Heart right ventricle (tissue), 16 donors: ENCODE results near the gene FAM89A. TPM values are rescaled to one million over a fixed set of nuclear protein-coding genes. Genes with fewer than 3 reads are reported as not detected.

Experiments
- ATAC-seq, 8 donors: fragments of 200-7000 bp; cut with Tn5 transposase; one replicate each; pipeline ENCODE4 v1.9.1; 2020; ENCODE audit warnings: mild to moderate bottlenecking in 8 of 8, moderate library complexity in 8 of 8, moderate number of reproducible peaks in 1 of 8
- DNase-seq, 2 donors: peaks; one replicate each; pipeline ENCODE4 v3.0.0-alpha.2; 2020
- H3K27ac ChIP-seq, 10 donors: fragments of 200-600 bp; sonication (generic) in 2 of 10; one replicate each; pipeline versions ENCODE4 v1.5.0 to v1.8.0; 2020 to 2022; ENCODE audit warnings: mild to moderate bottlenecking in 3 of 10
- H3K27me3 ChIP-seq, 7 donors: fragments of 200-600 bp; one replicate each; pipeline ENCODE4 v1.8.0; 2021 to 2022; ENCODE audit warnings: mild to moderate bottlenecking in 2 of 7
- H3K36me3 ChIP-seq, 9 donors: fragments of 200-600 bp; sonication (generic) in 1 of 9; one replicate each; pipeline versions ENCODE4 v1.5.0 to v1.8.0; 2020 to 2022; ENCODE audit warnings: mild to moderate bottlenecking in 2 of 9
- H3K4me1 ChIP-seq, 9 donors: fragments of 200-600 bp; sonication (generic) in 1 of 9; one replicate each; pipeline versions ENCODE4 v1.5.0 to v1.8.0; 2020 to 2022; ENCODE audit warnings: mild to moderate bottlenecking in 4 of 9
- H3K4me3 ChIP-seq, 10 donors: fragments of 200-600 bp; sonication (generic) in 2 of 10; one replicate each; pipeline versions ENCODE4 v1.5.0 to v1.8.0; 2020 to 2022; ENCODE audit warnings: mild to moderate bottlenecking in 7 of 10, moderate library complexity in 2 of 10
- H3K9me3 ChIP-seq, 11 donors: fragments of 200-600 bp in 10 of 11; sonication (generic) in 2 of 11; one replicate each; pipeline versions ENCODE4 v1.5.0 to v1.8.0; 2013 to 2022; ENCODE audit warnings: mild to moderate bottlenecking in 2 of 11, control low read depth in 1 of 11, moderate library complexity in 1 of 11
- CTCF ChIP-seq, 9 donors: fragments of 200-600 bp; sonication (generic) in 2 of 9; IDR thresholded peaks; one replicate each; pipeline versions ENCODE4 v1.5.0 to v1.8.0; 2021 to 2022; ENCODE audit warnings: antibody characterized with exemption in 9 of 9, mild to moderate bottlenecking in 5 of 9, moderate library complexity in 1 of 9
- WGBS, 2 donors: extraction: QIAGEN DNeasy Blood & Tissue Kit; methylation state at CpG; one replicate each; pipeline ENCODE4 v1.1.7; 2013; ENCODE audit warnings: inconsistent platforms in 1 of 2; 5-methylcytosine and 5-hydroxymethylcytosine counted together
- intact Hi-C, 10 donors: fragments of 100-400 bp; cut with DNase I; formaldehyde crosslinking; loops; one replicate each; pipeline versions ENCODE4 v1.11.1 to v1.14.2; 2022
- polyA plus RNA-seq, 2 donors: library from polyadenylated mRNA; stranded (reverse); fragments of 200-250 nt; gene quantifications; one replicate each; pipeline ENCODE4 v1.2.3, GENCODE V29; 2013
- total RNA-seq, 10 donors: library from RNA; stranded (reverse); fragmentation: NEBNext Ultra II Directional in 3 of 10; extraction: Animal tissue kit (Norgen Biotek cat#: 25700) in 3 of 10; gene quantifications; one replicate each; pipeline versions ENCODE4 v1.2.1 to v1.2.4, GENCODE V29; 2021 to 2023
- donor health status: Arrhythmogenic right ventricular cardiomyopathy.
- donor health status: ischemic (EF 13 %, LVEDD 7.1; RV severe dilation, severe dysfunction).
- donor health status: healthy with polysubstance abuse.
- donor health status: DM: no; HTN: yes; CAD: no.
- donor health status: DM: no; HTN: no; CAD: no.
- donor health status: ischemic (EF 25% LVEDD 6.9; RV normal size, moderate dysfunction).
- donor health status: ischemic (EF 25% LVEDD 5.7; RV mildly dilated, moderate dysfunction).
- donor health status: healthy.
- donor health status: DM: yes; HTN: yes; CAD: no.
- donor health status: Ischemic cardiomyopathy.
- donor health status: ischemic (EF 35%, LVEDD 5.7; RV mildly dilated, moderate dysfunction).
- donor health status: nonischemic (EF 11% LVEDD 7.7; RV severe dilation, severe dysfunction).
- donor health status: DM: yes; HTN: yes; CAD: no.
- donor health status: PGD.
- donor health status: ischemic (EF 29% LVEDD 5.4; RV normal size, mild dysfunction).
- donor health status: nonischemic (EF 23%, LVEDD 6.1; RV moderate dilation, normal function).

The FAM89A gene
- total and polyA plus RNA-seq, 12 donors, result 4.1 to 14.3 (median 5.3) TPM

- ATAC-seq (no peak), DNase-seq (no peak)
- Histone ChIP-seq H3K36me3 (no peaks in the 10 kb centered on the region), H3K9me3 (no peaks in the 10 kb centered on the region), H3K27me3 (peaks cover 0 to 6% (median 0%) of the 10 kb centered on the region in 7 donors), H3K4me1 (peaks cover 0 to 47% (median 8%) of the 10 kb centered on the region in 9 donors), H3K4me3 (no peak overlapping the region), H3K27ac (no peak overlapping the region)
- TF ChIP-seq CTCF (IDR thresholded peaks at IDR 0.05), result no peak
- 76 to 82% methylated on average over 6 of the region's 6 CpGs for WGBS, 2 donors
- intact Hi-C loops, result no loop called here
Measured at GRCh38 chr1:231063331-231063730, 23.3 kb upstream of the FAM89A start.

- intact Hi-C loops, result no loop called here
- 83 to 87% methylated on average over 11 of the region's 11 CpGs for WGBS, 2 donors
Measured at GRCh38 chr1:231062500-231063270, 22.6 kb upstream of the FAM89A start.

GRCh38 chr1:231059566-231060193 is 19.6 kb upstream of the FAM89A start:
- peaks cover 0 to 34% (median 8%) of the 10 kb centered on the region in 9 donors for H3K4me1 ChIP-seq
- peaks cover 0 to 15% (median 0%) of the 10 kb centered on the region in 11 donors for H3K9me3 ChIP-seq
- intact Hi-C loops, result loop anchor here in 1 of 10 donors (2.0 kb wide), 1 partner anchor 19 kb away; the partner anchor contains the start of gene FAM89A
- TF ChIP-seq CTCF (IDR thresholded peaks at IDR 0.05), result no peak
- ATAC-seq, result no peak
- H3K4me3 ChIP-seq, result no peak overlapping the region
- DNase-seq, result no peak
- H3K36me3 ChIP-seq, result no peaks in the 10 kb centered on the region
- H3K27ac ChIP-seq, result no peak overlapping the region
- peaks cover 0 to 13% (median 0%) of the 10 kb centered on the region in 7 donors for H3K27me3 ChIP-seq
- WGBS, 2 donors, result 91 to 93% methylated on average over 1 of the region's 1 CpG

More at GRCh38 chr1:231062500-231063270, 22.6 kb upstream of the FAM89A start:
- no peak overlapping the region for H3K4me3 ChIP-seq
- peaks cover 0 to 8% (median 0%) of the 10 kb centered on the region in 7 donors for H3K27me3 ChIP-seq
- no peak for DNase-seq
- H3K36me3 ChIP-seq, result no peaks in the 10 kb centered on the region
- TF ChIP-seq CTCF (IDR thresholded peaks at IDR 0.05), result no peak
- no peak overlapping the region for H3K27ac ChIP-seq
- no peak for ATAC-seq
- no peaks in the 10 kb centered on the region for H3K9me3 ChIP-seq
- peaks cover 0 to 47% (median 8%) of the 10 kb centered on the region in 9 donors for H3K4me1 ChIP-seq

GRCh38 chr1:231058416-231059109 is 18.5 kb upstream of the FAM89A start:
- no peak for DNase-seq
- Histone ChIP-seq H3K4me1 (peaks cover 0 to 31% (median 17%) of the 10 kb centered on the region in 9 donors), H3K4me3 (no peak overlapping the region), H3K27me3 (peaks cover 0 to 13% (median 0%) of the 10 kb centered on the region in 7 donors), H3K36me3 (no peaks in the 10 kb centered on the region), H3K9me3 (peaks cover 0 to 15% (median 0%) of the 10 kb centered on the region in 11 donors), H3K27ac (no peak overlapping the region)
- 50 to 59% methylated on average over 8 of the region's 8 CpGs for WGBS, 2 donors
- intact Hi-C loops, result no loop called here
- no peak for TF ChIP-seq CTCF (IDR thresholded peaks at IDR 0.05)
- no peak for ATAC-seq
